CD14-positive monocyte (primary cell): ENCODE data around the gene ERI2. TPM values are rescaled to one million over a fixed set of nuclear protein-coding genes. Genes with fewer than 3 reads are reported as not detected.

Experiments used
- DNase-seq, 3 donors: peaks; one replicate each; pipeline ENCODE4 v3.0.0-alpha.2; 2011 to 2022
- H2AFZ ChIP-seq: 2 replicates; pipeline ENCODE4 v1.6.0; 2012; ENCODE audit warnings: mild to moderate bottlenecking, low read depth, low read length, inconsistent platforms; ENCODE audit not compliant: insufficient read depth, poor library complexity, severe bottlenecking
- H3K27ac ChIP-seq, 2 donors: 1 replicate in 1 of 2; 2 replicates in 1 of 2; pipeline ENCODE4 v1.5.1; 2012 to 2013; ENCODE audit warnings: low read length in 2 of 2, control low read depth in 1 of 2, inconsistent platforms in 1 of 2, low read depth in 1 of 2, mild to moderate bottlenecking in 1 of 2
- H3K27me3 ChIP-seq, 2 donors: one replicate each; pipeline versions ENCODE4 v1.6.0 to v1.6.1; 2011 to 2013; ENCODE audit warnings: low read length in 2 of 2; ENCODE audit not compliant: control insufficient read depth in 2 of 2, insufficient read depth in 2 of 2
- H3K36me3 ChIP-seq, 2 donors: replicated peaks in 1 of 2; 1 replicate in 1 of 2; 2 replicates in 1 of 2; pipeline versions ENCODE4 v1.5.1 to v1.6.1; 2012 to 2013; ENCODE audit warnings: low read length in 2 of 2, control low read depth in 1 of 2, inconsistent platforms in 1 of 2, mild to moderate bottlenecking in 1 of 2; ENCODE audit not compliant: insufficient read depth in 2 of 2, control insufficient read depth in 1 of 2
- H3K4me1 ChIP-seq, 2 donors: 1 replicate in 1 of 2; 2 replicates in 1 of 2; pipeline versions ENCODE4 v1.5.1 to v1.6.1; 2012 to 2013; ENCODE audit warnings: low read length in 2 of 2, control low read depth in 1 of 2, inconsistent platforms in 1 of 2, mild to moderate bottlenecking in 1 of 2, moderate library complexity in 1 of 2; ENCODE audit not compliant: insufficient read depth in 2 of 2, control insufficient read depth in 1 of 2
- H3K4me2 ChIP-seq: replicated peaks from 2 replicates; pipeline ENCODE3; 2012; ENCODE audit warnings: low read length, moderate library complexity, mild to moderate bottlenecking; ENCODE audit not compliant: poor library complexity, severe bottlenecking; ENCODE audit errors: extremely low read depth
- H3K4me3 ChIP-seq, 3 experiments: fragments of 200-600 bp in 1 of 3; sonication (generic) in 1 of 3; replicated peaks in 1 of 3; 1 replicate in 2 of 3; 2 replicates in 1 of 3; pipeline ENCODE4 v1.5.1; 2011 to 2013; ENCODE audit warnings: low read length in 3 of 3, mild to moderate bottlenecking in 3 of 3, control low read depth in 2 of 3, low read depth in 2 of 3, inconsistent platforms in 1 of 3, moderate library complexity in 1 of 3
- H3K79me2 ChIP-seq: 2 replicates; pipeline ENCODE4 v1.6.0; 2012; ENCODE audit warnings: mild to moderate bottlenecking, control low read depth, inconsistent platforms, low read length, moderate library complexity; ENCODE audit not compliant: insufficient read depth
- H3K9ac ChIP-seq: 2 replicates; pipeline ENCODE4 v1.6.0; 2017; ENCODE audit warnings: low read length, mild to moderate bottlenecking; ENCODE audit not compliant: insufficient read depth, poor library complexity, severe bottlenecking
- H3K9me3 ChIP-seq, 2 donors: replicated peaks in 1 of 2; 1 replicate in 1 of 2; 2 replicates in 1 of 2; pipeline versions ENCODE4 v1.5.1 to v1.6.1; 2012 to 2013; ENCODE audit warnings: low read length in 2 of 2, control low read depth in 1 of 2; ENCODE audit not compliant: control insufficient read depth in 1 of 2, insufficient read depth in 1 of 2
- H4K20me1 ChIP-seq: 2 replicates; pipeline ENCODE4 v1.6.0; 2012; ENCODE audit warnings: mild to moderate bottlenecking, low read length, control low read depth, moderate library complexity; ENCODE audit not compliant: insufficient read depth
- H3K27ac Mint-ChIP-seq, 7 donors: one replicate each; pipeline ENCODE4 v1.8.0; 2020; ENCODE audit warnings: mild to moderate bottlenecking in 7 of 7, mixed read lengths in 7 of 7, moderate library complexity in 6 of 7, inconsistent platforms in 2 of 7
- H3K27me3 Mint-ChIP-seq, 3 donors: one replicate each; pipeline ENCODE4 v1.8.0; 2021 to 2022; ENCODE audit warnings: low read depth in 3 of 3, mild to moderate bottlenecking in 3 of 3, mixed read lengths in 3 of 3, moderate library complexity in 3 of 3, inconsistent platforms in 1 of 3
- H3K36me3 Mint-ChIP-seq, 2 donors: one replicate each; pipeline ENCODE4 v1.8.0; 2020; ENCODE audit warnings: mixed read lengths in 2 of 2, inconsistent platforms in 1 of 2, mild to moderate bottlenecking in 1 of 2
- H3K4me1 Mint-ChIP-seq: one replicate; pipeline ENCODE4 v1.8.0; 2020; ENCODE audit warnings: mild to moderate bottlenecking, mixed read lengths
- H3K4me3 Mint-ChIP-seq, 2 donors: one replicate each; pipeline ENCODE4 v1.8.0; 2020; ENCODE audit warnings: mild to moderate bottlenecking in 2 of 2, mixed read lengths in 2 of 2, moderate library complexity in 1 of 2
- H3K9me3 Mint-ChIP-seq, 7 donors: one replicate each; pipeline ENCODE4 v1.8.0; 2020 to 2022; ENCODE audit warnings: mixed read lengths in 7 of 7, mild to moderate bottlenecking in 6 of 7, moderate library complexity in 6 of 7, inconsistent platforms in 2 of 7
- CTCF ChIP-seq: fragments of 200-600 bp; IDR thresholded peaks from one replicate; pipeline ENCODE4 v1.8.0; 2022; ENCODE audit warnings: antibody characterized with exemption, mild to moderate bottlenecking
- intact Hi-C, 2 donors: fragments of 100-400 bp; cut with micrococcal nuclease; formaldehyde crosslinking; loops; one replicate each; pipeline versions ENCODE4 v1.15.0 to v1.15.1; 2023
- polyA plus RNA-seq, 3 donors: library from polyadenylated mRNA; depleted of rRNA in 1 of 3; unstranded in 2 of 3; stranded (reverse) in 1 of 3; fragments of 300-500 nt in 2 of 3; fragments of >200 nt in 1 of 3; fragmentation: Illumina TruSeq in 2 of 3; gene quantifications; 1 replicate in 2 of 3; 2 replicates in 1 of 3; pipeline ENCODE4 v1.2.3, GENCODE V29; 2012 to 2021

The ERI2 gene
- polyA plus RNA-seq, 3 donors, result 4.0 to 10.5 (median 10.4) TPM

- no peak for DNase-seq
- intact Hi-C loops, result no loop called here
- Mint-ChIP-seq H3K4me3 (no peak overlapping the region), H3K27me3 (peaks cover 0 to 1% (median 0%) of the 10 kb centered on the region in 3 donors), H3K9me3 (peaks cover 0 to 2% (median 0%) of the 10 kb centered on the region in 7 donors), H3K36me3 (peaks cover 8 to 20% of the 10 kb centered on the region in 2 donors), H3K4me1 (no peaks in the 10 kb centered on the region), H3K27ac (no peak overlapping the region)
- Histone ChIP-seq H3K4me1 (no peaks in the 10 kb centered on the region), H3K27ac (no peak overlapping the region), H3K79me2 (no peaks in the 10 kb centered on the region), H3K36me3 (peaks cover 0 to 3% of the 10 kb centered on the region in 2 donors), H3K4me2 (no peak overlapping the region), H3K9ac (no peak overlapping the region), H4K20me1 (no peaks in the 10 kb centered on the region), H3K27me3 (no peaks in the 10 kb centered on the region), H3K4me3 (no peak overlapping the region), H3K9me3 (no peaks in the 10 kb centered on the region), H2AFZ (no peak overlapping the region)
- no peak for TF ChIP-seq CTCF
Measured at GRCh38 chr16:20789130-20789529, 17.1 kb downstream of the ERI2 start.

GRCh38 chr16:20784204-20784603, 22.1 kb downstream of the ERI2 start:
- no peaks in the 10 kb centered on the region for H3K27me3 ChIP-seq
- Mint-ChIP-seq H3K27ac (no peak overlapping the region), H3K27me3 (peaks cover 0 to 1% (median 0%) of the 10 kb centered on the region in 3 donors), H3K4me3 (no peak overlapping the region), H3K36me3 (peaks cover 15 to 17% of the 10 kb centered on the region in 2 donors), H3K4me1 (peaks cover 11% of the 10 kb centered on the region), H3K9me3 (peaks cover 0 to 2% (median 0%) of the 10 kb centered on the region in 7 donors)
- H2AFZ ChIP-seq, result no peak overlapping the region
- DNase-seq, result no peak
- H3K36me3 ChIP-seq, result peaks cover 0 to 3% of the 10 kb centered on the region in 2 donors
- no peaks in the 10 kb centered on the region for H3K79me2 ChIP-seq
- H3K9me3 ChIP-seq, result no peaks in the 10 kb centered on the region
- no peak overlapping the region for H3K27ac ChIP-seq
- intact Hi-C loops, result no loop called here
- H4K20me1 ChIP-seq, result no peaks in the 10 kb centered on the region
- no peak overlapping the region for H3K9ac ChIP-seq
- no peak overlapping the region for H3K4me2 ChIP-seq
- no peak for TF ChIP-seq CTCF
- H3K4me1 ChIP-seq, result peaks cover 6 to 13% of the 10 kb centered on the region in 2 donors
- no peak overlapping the region for H3K4me3 ChIP-seq
